A549 (cell line): Measurements from ENCODE around the gene RNF144A. TPM values are rescaled to one million over a fixed set of nuclear protein-coding genes. Genes with fewer than 3 reads are reported as not detected.

Experiments used
- ATAC-seq, 2 experiments: fragments of 200-7000 bp in 1 of 2; fragments of >200 bp in 1 of 2; cut with Nextera tagmentation in 1 of 2; cut with Tn5 transposase in 1 of 2; 3 replicates each; pipeline versions ENCODE4 v1.8.0 to v1.9.1; 2018 to 2020; ENCODE audit warnings: mild to moderate bottlenecking in 1 of 2, moderate library complexity in 1 of 2
- CTCF ChIA-PET: fragments of 300-600 bp; sonication (Branson Sonifier 250); formaldehyde crosslinking; extraction: SDS; loops from one replicate; lab custom pipeline; 2021; ENCODE audit warnings: antibody characterized with exemption, inconsistent platforms; lab: Yijun Ruan, JAX
- POLR2A ChIA-PET: fragments of 350-600 bp; formaldehyde crosslinking; extraction: SDS; loops from one replicate; lab custom pipeline; 2021; ENCODE audit warnings: antibody characterized with exemption, inconsistent platforms; lab: Yijun Ruan, JAX
- DNase-seq, 2 experiments: peaks; one replicate each; pipeline versions ENCODE4 v3.0.0 to v3.0.0-alpha.2; 2011 to 2016; ENCODE audit warnings: low read depth in 1 of 2, low spot score in 1 of 2
- FAIRE-seq: peaks from 2 replicates; lab custom pipeline; 2011; peaks lifted over from hg19 to GRCh38; lab: Jason Lieb, UNC
- H3K27ac ChIP-seq, 2 experiments: fragments of >200 bp; sonication (Bioruptor Twin); formaldehyde crosslinking; 3 replicates each; pipeline ENCODE4 v1.5.1; 2016 to 2017
- H3K4me1 ChIP-seq: fragments of >200 bp; sonication (Bioruptor Twin); formaldehyde crosslinking; 3 replicates; pipeline ENCODE4 v1.6.1; 2016
- H3K4me2 ChIP-seq: fragments of >200 bp; sonication (Bioruptor Twin); formaldehyde crosslinking; 3 replicates; pipeline ENCODE4 v1.6.1; 2016
- H3K4me3 ChIP-seq: fragments of >200 bp; sonication (Bioruptor Twin); formaldehyde crosslinking; 3 replicates; pipeline ENCODE4 v1.5.1; 2016
- H3K9me3 ChIP-seq: fragments of >200 bp; sonication (Bioruptor Twin); formaldehyde crosslinking; 3 replicates; pipeline ENCODE4 v1.6.1; 2016
- BHLHE40 ChIP-seq: IDR thresholded peaks from 2 replicates; pipeline ENCODE4 v1.6.1; 2012; ENCODE audit warnings: low read depth, low read length, inconsistent platforms
- CBX8 ChIP-seq: fragments of 200-600 bp; sonication (generic); IDR thresholded peaks from 2 replicates; pipeline ENCODE4 v1.6.1; 2016
- CEBPB ChIP-seq, 2 experiments: fragments of >200 bp in 1 of 2; sonication (Bioruptor Twin) in 1 of 2; formaldehyde crosslinking in 1 of 2; IDR thresholded peaks; 2 replicates each; pipeline ENCODE4 v1.6.1; 2012 to 2016
- EP300 ChIP-seq, 2 experiments: fragments of >200 bp; sonication (Bioruptor Twin); formaldehyde crosslinking; IDR thresholded peaks; 2 replicates in 1 of 2; 3 replicates in 1 of 2; pipeline ENCODE4 v1.6.1; 2016 to 2017
- ESRRA ChIP-seq: fragments of 150-350 bp; IDR thresholded peaks from 2 replicates; pipeline ENCODE4 v1.6.1; 2014; ENCODE audit warnings: mild to moderate bottlenecking, low read length, borderline replicate concordance
- FOSB ChIP-seq: fragments of 250-450 bp; sonication (Bioruptor Pico); IDR thresholded peaks from 2 replicates; pipeline ENCODE4 v1.5.0; 2020; ENCODE audit warnings: mild to moderate bottlenecking, moderate library complexity
- FOSL2 ChIP-seq, 2 experiments: fragments of 450-650 bp in 1 of 2; fragments of >200 bp in 1 of 2; sonication (Bioruptor Twin) in 1 of 2; formaldehyde crosslinking; IDR thresholded peaks; 2 replicates each; pipeline versions ENCODE4 v1.5.0 to v1.6.1; 2016 to 2020; ENCODE audit warnings: mild to moderate bottlenecking in 1 of 2, moderate library complexity in 1 of 2
- HEYL ChIP-seq: fragments of 250-450 bp; sonication (Bioruptor Pico); IDR thresholded peaks from 2 replicates; pipeline ENCODE4 v1.8.0; 2021; ENCODE audit warnings: mild to moderate bottlenecking, moderate library complexity
- HMGXB4 ChIP-seq: fragments of 250-450 bp; sonication (Bioruptor Pico); IDR thresholded peaks from 2 replicates; pipeline ENCODE4 v1.5.0; 2021; ENCODE audit warnings: mild to moderate bottlenecking, moderate library complexity, borderline replicate concordance
- HOXA7 ChIP-seq: fragments of 250-450 bp; sonication (Bioruptor Pico); IDR thresholded peaks from 2 replicates; pipeline ENCODE4 v1.5.0; 2020; ENCODE audit warnings: mild to moderate bottlenecking, moderate library complexity
- JUNB ChIP-seq: fragments of >200 bp; sonication (Bioruptor Twin); formaldehyde crosslinking; IDR thresholded peaks from 2 replicates; pipeline ENCODE4 v1.6.1; 2016
- KDM1A ChIP-seq: fragments of 200-600 bp; sonication (generic); IDR thresholded peaks from 2 replicates; pipeline ENCODE4 v1.6.1; 2016; ENCODE audit warnings: low read depth, mild to moderate bottlenecking
- MAFK ChIP-seq: fragments of 450-650 bp; IDR thresholded peaks from 2 replicates; pipeline ENCODE4 v1.6.1; 2014; ENCODE audit not compliant: partially characterized antibody
- MAX ChIP-seq: IDR thresholded peaks from 2 replicates; pipeline ENCODE4 v1.6.1; 2012
- NR3C1 ChIP-seq: fragments of >200 bp; sonication (Bioruptor Twin); formaldehyde crosslinking; IDR thresholded peaks from 3 replicates; pipeline ENCODE4 v1.6.1; 2017
- PHF8 ChIP-seq: fragments of 200-600 bp; sonication (generic); IDR thresholded peaks from 2 replicates; pipeline ENCODE4 v1.6.1; 2016; ENCODE audit warnings: low read depth, mild to moderate bottlenecking, antibody characterized with exemption, moderate library complexity, borderline replicate concordance
- RAD21 ChIP-seq, 2 experiments: fragments of >200 bp in 1 of 2; sonication (Bioruptor Twin) in 1 of 2; formaldehyde crosslinking in 1 of 2; IDR thresholded peaks in 1 of 2; conservative IDR thresholded peaks in 1 of 2; 2 replicates in 1 of 2; 3 replicates in 1 of 2; pipeline ENCODE4 v1.6.1; 2012 to 2018; ENCODE audit warnings: inconsistent platforms in 1 of 2
- RCOR1 ChIP-seq: fragments of 150-350 bp; IDR thresholded peaks from 2 replicates; pipeline ENCODE4 v1.6.1; 2014; ENCODE audit warnings: antibody characterized with exemption, low read length, low read depth
- SMC3 ChIP-seq: fragments of >200 bp; sonication (Bioruptor Twin); formaldehyde crosslinking; IDR thresholded peaks from 3 replicates; pipeline ENCODE4 v1.6.1; 2018; ENCODE audit warnings: inconsistent platforms
- TP53 ChIP-seq: fragments of 250-450 bp; sonication (Bioruptor Pico); IDR thresholded peaks from 2 replicates; pipeline ENCODE4 v1.5.0; 2021; ENCODE audit warnings: mild to moderate bottlenecking, moderate library complexity
- ZC3H11A ChIP-seq: fragments of 450-650 bp; IDR thresholded peaks from 2 replicates; pipeline ENCODE4 v1.6.1; 2014; ENCODE audit warnings: antibody characterized with exemption, mild to moderate bottlenecking
- ZNF302 ChIP-seq: fragments of 250-450 bp; sonication (Bioruptor Pico); IDR thresholded peaks from 2 replicates; pipeline ENCODE4 v1.9.0; 2021; ENCODE audit warnings: inconsistent platforms, mild to moderate bottlenecking, moderate library complexity
- WGBS: methylation state at CpG from one replicate; pipeline ENCODE4 v1.1.6; 2017; ENCODE audit errors: missing lambda C conversion rate; 5-methylcytosine and 5-hydroxymethylcytosine counted together
- polyA plus RNA-seq, 4 experiments: library from polyadenylated mRNA; depleted of rRNA in 3 of 4; stranded (reverse); fragments of >200 nt; fragmentation: RNase III in 1 of 4; extraction: RNeasy Plus Mini Kit Qiagen cat#74134 plus additional on column Dnase treatment in 1 of 4; gene quantifications; 2 replicates in 3 of 4; 3 replicates in 1 of 4; pipeline ENCODE4 v1.2.3, GENCODE V29; 2011 to 2017
- TF ChIP-seq, protein P1 (sequence below): fragments of >200 bp; sonication (Bioruptor Twin); formaldehyde crosslinking; IDR thresholded peaks from 3 replicates; pipeline ENCODE4 v1.5.1; 2016

Gene RNF144A
- polyA plus RNA-seq, 2 of the 4 experiments (the other 2 are of a cell fraction), result 4.4 to 9.6 TPM

DNA sequence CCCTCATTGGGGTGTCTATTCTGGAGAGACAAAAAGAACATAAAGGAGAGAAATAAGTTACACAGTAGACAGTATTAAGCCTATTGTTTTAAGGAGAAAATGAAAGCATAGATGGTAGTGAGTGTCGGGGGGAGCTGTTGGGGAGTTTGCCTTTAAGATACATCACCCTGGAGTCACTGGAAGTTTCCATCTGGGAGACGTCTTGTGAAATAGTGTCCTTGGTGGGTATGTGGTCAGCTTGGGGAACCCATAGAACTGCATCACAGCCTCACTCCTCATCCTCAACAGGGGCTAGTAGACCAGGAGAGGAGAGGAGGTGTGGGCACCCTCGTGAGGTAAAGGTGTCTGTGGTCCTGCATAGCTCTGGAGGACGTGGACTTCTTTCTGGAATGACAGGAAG lies 60.6 kb downstream of the RNF144A start (continued):
- no peak for TF ChIP-seq JUNB
- TF ChIP-seq HOXA7, result no peak
- TF ChIP-seq BHLHE40, result no peak
- no peak for TF ChIP-seq MAFK
- TF ChIP-seq ESRRA, result no peak
- TF ChIP-seq ZC3H11A, result no peak

GRCh38 chr2:6978991-6979390 lies 61.8 kb downstream of the RNF144A start:
- 59% methylated on average over 3 of the region's 3 CpGs for WGBS

DNA sequence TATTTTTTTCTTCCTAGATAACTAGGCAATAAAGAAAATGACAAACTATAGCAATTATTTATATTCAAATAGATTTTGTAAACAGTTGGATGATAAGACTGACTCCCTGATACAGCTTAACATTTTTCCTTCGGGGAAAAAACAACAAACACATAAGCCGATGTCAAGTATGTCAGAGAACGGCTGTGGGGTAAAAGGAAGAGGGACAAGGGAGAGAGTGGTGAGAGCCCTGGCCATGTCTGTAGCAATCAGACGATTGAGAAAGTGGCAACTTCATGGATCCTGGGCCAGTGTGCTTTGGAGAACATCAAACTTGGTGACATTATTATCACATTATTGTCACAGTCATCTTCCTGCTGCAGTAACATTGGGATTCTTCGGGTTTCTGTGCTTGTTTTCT lies 65.2 kb downstream of the RNF144A start:
- ChIA-PET CTCF (no interaction called here), POLR2A (no interaction called here)
- ATAC-seq, result no peak
- Histone ChIP-seq H3K9me3 (peaks cover 4% of the 10 kb centered on the region; the same call in 2 of the 3 replicates), H3K4me1 (peaks cover 9% of the 10 kb centered on the region), H3K4me3 (no peak overlapping the region), H3K4me2 (no peak overlapping the region), H3K27ac (no peak overlapping the region)
- DNase-seq, result no peak
- WGBS, result 56% methylated on average over 5 of the region's 5 CpGs
- TF ChIP-seq RAD21 (conservative IDR thresholded peaks at IDR 0.05 in 1 of 2, IDR thresholded peaks at IDR 0.05 in 1 of 2) (no peak), FOSB (no peak), FOSL2 (IDR thresholded peaks at IDR 0.05) (no peak), FOSL2 (CRISPR knock-in tag; IDR thresholded peaks at IDR 0.05) (no peak), HMGXB4 (CRISPR knock-in tag) (no peak), PHF8 (no peak), RCOR1 (no peak), EP300 (IDR thresholded peaks at IDR 0.05) (no peak), HEYL (CRISPR knock-in tag) (no peak)
- FAIRE-seq, result no peak

More at GRCh38 chr2:6978991-6979390, 61.8 kb downstream of the RNF144A start:
- no peak overlapping the region for H3K4me2 ChIP-seq
- H3K4me1 ChIP-seq, result peaks cover 23% of the 10 kb centered on the region
- FAIRE-seq (no peak), ATAC-seq (no peak), DNase-seq (no peak)
- ChIA-PET POLR2A (no interaction called here), CTCF (interaction anchor here (1.5 kb wide), 1 partner anchor 62 kb away, joined by 4 read pairs; no protein-coding TSS in a partner anchor)
- H3K4me3 ChIP-seq, result no peak overlapping the region
- TF ChIP-seq SMC3, result no peak
- no peak for TF ChIP-seq CBX8
- no peak for TF ChIP-seq HEYL (CRISPR knock-in tag)
- peaks cover 4% of the 10 kb centered on the region; the same call in 2 of the 3 replicates for H3K9me3 ChIP-seq
- H3K27ac ChIP-seq, result no peak overlapping the region

- ChIA-PET CTCF (interaction anchor here (0.7 kb wide), 1 partner anchor 66 kb away, joined by 3 read pairs; no protein-coding TSS in a partner anchor), POLR2A (no interaction called here)
- no peak overlapping the region for H3K4me3 ChIP-seq
- 0 out of 3 replicates have a peak, but pooled peaks cover 4% of the 10 kb centered on the region for H3K4me1 ChIP-seq
- DNase-seq (no peak), ATAC-seq (no peak; a peak in 1 of 6 replicates), FAIRE-seq (no peak)
- TF ChIP-seq, protein P1, sequence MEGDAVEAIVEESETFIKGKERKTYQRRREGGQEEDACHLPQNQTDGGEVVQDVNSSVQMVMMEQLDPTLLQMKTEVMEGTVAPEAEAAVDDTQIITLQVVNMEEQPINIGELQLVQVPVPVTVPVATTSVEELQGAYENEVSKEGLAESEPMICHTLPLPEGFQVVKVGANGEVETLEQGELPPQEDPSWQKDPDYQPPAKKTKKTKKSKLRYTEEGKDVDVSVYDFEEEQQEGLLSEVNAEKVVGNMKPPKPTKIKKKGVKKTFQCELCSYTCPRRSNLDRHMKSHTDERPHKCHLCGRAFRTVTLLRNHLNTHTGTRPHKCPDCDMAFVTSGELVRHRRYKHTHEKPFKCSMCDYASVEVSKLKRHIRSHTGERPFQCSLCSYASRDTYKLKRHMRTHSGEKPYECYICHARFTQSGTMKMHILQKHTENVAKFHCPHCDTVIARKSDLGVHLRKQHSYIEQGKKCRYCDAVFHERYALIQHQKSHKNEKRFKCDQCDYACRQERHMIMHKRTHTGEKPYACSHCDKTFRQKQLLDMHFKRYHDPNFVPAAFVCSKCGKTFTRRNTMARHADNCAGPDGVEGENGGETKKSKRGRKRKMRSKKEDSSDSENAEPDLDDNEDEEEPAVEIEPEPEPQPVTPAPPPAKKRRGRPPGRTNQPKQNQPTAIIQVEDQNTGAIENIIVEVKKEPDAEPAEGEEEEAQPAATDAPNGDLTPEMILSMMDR, result no peak
- TF ChIP-seq MAX (no peak), JUNB (no peak), ZNF302 (CRISPR knock-in tag) (no peak), NR3C1 (no peak), CEBPB (IDR thresholded peaks at IDR 0.05) (no peak), KDM1A (no peak), PHF8 (no peak), TP53 (no peak), HOXA7 (no peak)
- H3K4me2 ChIP-seq, result no peak overlapping the region
- peaks cover 4% of the 10 kb centered on the region; the same call in 2 of the 3 replicates for H3K9me3 ChIP-seq
- H3K27ac ChIP-seq, result no peak overlapping the region
- WGBS, result 77% methylated on average over 6 of the region's 6 CpGs
These were observed 65.8 kb downstream of the RNF144A start for GRCh38 chr2:6982934-6983589.
